ENCODE results near the gene SAA1.

SAA1 gene

DNA sequence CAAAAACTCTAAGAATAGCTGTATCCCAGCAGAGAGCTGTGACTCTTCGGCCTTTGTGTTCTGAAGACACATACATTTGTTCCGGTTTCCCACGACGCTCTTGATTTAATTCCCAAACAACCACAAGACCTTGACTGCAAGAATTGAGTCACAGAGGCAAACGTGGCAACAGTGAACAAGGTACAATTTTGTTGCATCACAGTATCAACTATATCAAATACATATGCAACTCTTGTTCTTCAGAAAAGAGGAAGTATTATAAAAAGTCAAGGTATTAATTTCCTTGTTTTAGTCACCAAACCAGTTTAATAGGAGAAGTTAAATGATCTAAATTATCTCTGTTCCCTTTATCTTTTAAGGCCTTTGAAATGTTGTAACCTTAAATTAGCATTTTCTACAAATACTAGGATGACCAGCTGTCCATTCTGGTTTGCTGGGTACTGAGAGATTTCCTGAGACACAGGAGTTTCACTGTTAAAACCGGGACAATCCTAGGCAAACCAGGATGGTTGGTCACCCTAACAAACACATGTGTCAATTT, 44.8 kb downstream of the SAA1 start:
- no peak for DNase-seq (ENCODE audit: low spot score)

DNA sequence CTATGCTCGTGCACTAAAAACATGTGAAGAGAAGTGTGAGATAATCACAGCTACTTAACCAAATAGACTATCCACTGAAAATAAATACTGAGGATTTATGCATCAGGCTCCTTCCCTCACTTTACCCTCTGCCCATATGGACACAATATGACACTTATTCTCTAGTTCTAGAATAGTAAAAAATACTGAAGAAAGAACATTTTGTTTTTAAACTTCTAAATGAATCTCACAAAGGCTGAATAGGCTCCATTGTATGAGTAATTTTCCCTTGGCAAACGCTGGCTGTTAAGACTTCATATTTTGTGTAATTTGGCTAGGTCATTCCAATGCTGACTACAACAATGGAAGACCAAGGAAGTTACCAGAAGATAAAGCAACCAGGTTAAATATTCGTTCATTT, 45.9 kb downstream of the SAA1 start:
- DNase-seq (ENCODE audit: low spot score), result peak; percentile 62

DNA sequence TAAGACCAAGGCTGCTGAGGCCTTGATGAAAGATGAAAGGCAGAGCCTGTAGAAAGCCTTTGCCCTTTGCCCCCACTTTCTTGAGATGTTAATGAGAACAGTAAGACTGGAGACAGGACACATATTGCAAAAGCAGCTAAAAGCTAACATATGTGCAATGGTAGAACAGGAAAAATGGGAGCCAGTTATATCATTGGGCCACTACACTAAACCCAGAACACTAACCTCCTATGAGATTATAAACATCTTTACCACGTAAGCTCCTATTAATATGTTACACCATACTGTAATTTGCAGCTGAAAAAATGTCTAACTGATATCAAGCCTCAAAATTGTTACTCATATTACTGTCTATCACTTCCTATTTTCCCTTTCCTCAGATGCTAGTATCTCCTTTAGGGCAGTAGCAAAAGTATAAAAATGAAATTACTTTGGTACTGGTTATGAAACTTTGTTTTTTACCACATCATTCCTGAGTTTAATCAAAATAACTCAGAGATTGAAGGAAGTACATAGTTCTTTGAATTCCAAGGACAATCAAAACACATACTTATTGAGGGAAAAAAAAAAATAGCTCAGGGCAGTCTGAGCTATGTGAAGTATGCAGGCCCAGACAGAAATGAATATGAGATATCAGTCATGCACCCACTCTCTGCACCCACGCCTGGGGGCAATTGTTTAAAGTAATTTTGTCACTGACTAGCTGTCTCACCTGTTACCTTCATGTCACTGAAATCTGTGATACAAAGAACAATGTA, 46.8 kb downstream of the SAA1 start:
- no peak for DNase-seq (ENCODE audit: low spot score)

DNA sequence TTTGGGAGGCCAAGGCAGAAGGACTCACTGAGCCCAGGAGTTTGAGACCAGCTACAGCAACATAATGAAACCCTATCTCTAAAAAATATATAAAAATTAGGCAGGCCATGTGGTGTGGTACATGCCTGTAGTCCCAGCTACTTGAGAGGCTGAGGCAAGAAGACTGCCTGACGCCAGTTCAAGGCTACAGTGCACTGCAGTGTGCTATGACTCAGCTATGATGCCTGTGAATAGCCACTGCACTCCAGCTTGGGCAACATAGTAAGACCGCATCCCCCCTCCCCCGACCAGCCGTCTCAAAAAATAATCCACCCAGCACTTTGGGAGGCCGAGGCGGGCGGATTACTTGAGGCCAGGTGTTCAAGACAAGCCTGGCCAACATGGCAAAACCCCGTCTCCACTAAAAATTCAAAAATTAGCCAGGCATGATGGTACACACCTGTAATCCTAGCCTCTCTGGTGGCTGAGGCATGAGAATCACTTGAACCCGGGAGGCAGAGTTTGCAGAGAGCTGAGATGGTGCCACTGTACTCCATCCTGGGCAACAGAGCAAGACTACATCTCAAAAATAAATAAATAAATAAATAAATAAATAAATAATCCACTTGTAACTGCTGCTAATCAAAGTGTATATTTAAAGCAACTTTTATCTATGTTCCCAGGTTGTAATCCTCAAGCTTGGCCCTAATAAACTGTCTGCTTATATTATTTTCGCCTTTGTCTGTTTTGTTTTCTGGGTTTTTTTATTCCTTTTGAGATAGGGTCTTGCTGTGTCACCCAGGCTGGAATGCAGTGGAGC, 48.1 kb downstream of the SAA1 start:
- no peak for DNase-seq (ENCODE audit: low spot score)

DNA sequence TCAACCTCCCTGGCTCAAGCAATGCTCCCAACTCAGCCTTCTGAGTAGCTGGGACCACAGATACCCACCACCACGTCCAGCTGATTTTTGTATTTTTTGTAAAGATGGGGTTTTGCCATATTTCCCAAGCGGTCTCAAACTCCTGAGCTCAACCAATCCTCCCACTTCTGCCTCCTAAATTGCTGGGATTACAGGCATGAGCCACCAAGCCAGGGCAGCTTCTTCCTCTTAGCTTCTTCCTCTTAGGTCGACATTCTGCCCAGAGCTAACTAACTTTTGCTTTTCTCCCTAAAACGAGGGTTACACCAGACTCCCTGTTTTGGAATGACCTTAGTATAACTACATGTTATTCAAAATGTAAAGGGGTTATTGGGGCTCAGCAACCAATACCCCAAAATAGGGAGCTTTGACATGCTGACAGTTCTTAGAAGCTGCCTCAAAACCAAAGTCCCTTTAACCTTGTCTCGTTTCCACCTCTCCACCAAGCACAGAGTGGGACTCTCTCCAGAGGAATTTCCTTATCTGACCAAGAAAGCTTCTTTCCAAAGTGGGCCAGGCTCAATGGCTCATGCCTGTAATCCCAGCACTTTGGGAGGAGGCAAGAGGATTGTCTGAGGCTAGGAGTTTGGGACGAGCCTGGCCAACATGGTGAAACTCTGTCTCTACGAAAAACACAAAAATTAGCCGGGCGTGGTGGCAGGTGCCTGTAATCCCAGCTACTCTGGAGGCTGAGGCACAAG, 48.9 kb downstream of the SAA1 start:
- DNase-seq (ENCODE audit: low spot score), result no peak

DNA sequence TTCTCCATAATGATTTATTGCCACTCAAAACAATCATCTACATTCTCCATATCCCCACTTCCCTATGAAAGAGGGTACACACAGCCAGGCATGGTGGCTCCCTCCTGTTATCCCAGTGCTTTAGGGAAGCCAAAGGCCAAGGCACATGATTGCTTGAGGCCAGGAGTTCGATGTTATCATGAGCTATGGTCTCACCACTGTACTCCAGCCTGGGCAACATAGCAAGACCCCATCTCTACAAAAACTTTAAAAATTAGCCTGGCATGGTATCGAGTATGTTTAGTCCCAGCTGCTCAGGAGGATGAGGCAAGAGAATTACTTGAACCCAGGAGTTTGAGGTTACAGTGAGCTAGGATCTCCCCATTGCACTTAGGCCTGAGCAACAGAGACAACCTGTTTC, 49.8 kb downstream of the SAA1 start:
- DNase-seq (ENCODE audit: low spot score), result no peak

DNA sequence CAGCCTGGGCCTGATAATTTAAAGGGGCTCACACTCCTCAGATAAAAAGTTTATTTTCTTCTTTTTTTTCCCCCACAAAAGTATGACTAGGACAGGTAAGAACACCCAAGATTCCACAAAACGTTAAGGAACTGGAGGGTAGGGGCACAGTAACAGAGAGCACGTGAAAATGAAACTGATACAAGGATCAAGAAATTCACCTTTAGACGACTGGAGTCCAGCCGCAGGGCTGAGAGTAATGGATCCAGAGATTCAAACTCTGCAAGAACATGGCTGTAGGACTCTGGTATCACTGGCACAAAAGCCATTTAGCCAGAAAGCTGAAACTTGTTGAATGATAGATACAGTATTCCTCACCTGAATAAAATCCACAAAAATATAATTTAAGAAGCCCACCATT, 51.5 kb downstream of the SAA1 start:
- no peak for DNase-seq (ENCODE audit: low spot score)

Data from pons (tissue), 1 donor.